Stimulated activated naive CD4-positive, alpha-beta T cell (primary cell): ENCODE results near the gene ACAT2.
"Not testable (repeated sequence)": the region's sequence is repeated elsewhere in the genome, so short reads cannot be mapped to it uniquely, and the experiment has no call there.

Experiments
- DNase-seq, 6 experiments: peaks; one replicate each; lab custom pipeline; 2025; lab: John Stamatoyannopoulos, UW

Gene ACAT2

GRCh38 chr6:159813781-159814180 is 51.9 kb downstream of the ACAT2 start:
- DNase-seq: no peak

- DNase-seq: no peak
Measured at GRCh38 chr6:159815410-159815809, 53.6 kb downstream of the ACAT2 start.

- DNase-seq: not testable (repeated sequence)
Measured at GRCh38 chr6:159816775-159817174, 54.9 kb downstream of the ACAT2 start.

GRCh38 chr6:159817951-159818739 is 56.3 kb downstream of the ACAT2 start:
- no peak for DNase-seq

GRCh38 chr6:159819098-159819497 is 57.3 kb downstream of the ACAT2 start:
- DNase-seq: no peak

GRCh38 chr6:159819932-159820640 is 58.2 kb downstream of the ACAT2 start:
- peak in 5 of 6 experiments; percentile 28 to 70 (median 51) for DNase-seq

- no peak for DNase-seq
Measured at GRCh38 chr6:159821122-159821521, 59.3 kb downstream of the ACAT2 start.

GRCh38 chr6:159821726-159822125 is 59.9 kb downstream of the ACAT2 start:
- no peak for DNase-seq

- DNase-seq: no peak
Measured at GRCh38 chr6:159823953-159824352, 62.1 kb downstream of the ACAT2 start.

GRCh38 chr6:159824690-159825089 is 62.8 kb downstream of the ACAT2 start:
- DNase-seq: not testable (repeated sequence)

GRCh38 chr6:159826004-159826403 is 64.2 kb downstream of the ACAT2 start:
- DNase-seq: no peak

- no peak for DNase-seq
Measured at GRCh38 chr6:159826968-159827647, 65.3 kb downstream of the ACAT2 start.

GRCh38 chr6:159828074-159828473 is 66.2 kb downstream of the ACAT2 start:
- no peak for DNase-seq
